PC-9 (cell line): ENCODE data around the gene CA5A.

ENCODE experiments used
- EZH2 ChIP-seq: fragments of 200-600 bp; sonication (generic); IDR thresholded peaks from 2 replicates; pipeline ENCODE4 v1.8.0; 2017; ENCODE audit warnings: antibody characterized with exemption, low read depth
- TF ChIP-seq, protein P1 (sequence below): fragments of 200-600 bp; sonication (generic); conservative IDR thresholded peaks from 2 replicates; pipeline ENCODE4 v1.6.1; 2017; ENCODE audit warnings: mixed run types, antibody characterized with exemption, mild to moderate bottlenecking, moderate library complexity

DNA sequence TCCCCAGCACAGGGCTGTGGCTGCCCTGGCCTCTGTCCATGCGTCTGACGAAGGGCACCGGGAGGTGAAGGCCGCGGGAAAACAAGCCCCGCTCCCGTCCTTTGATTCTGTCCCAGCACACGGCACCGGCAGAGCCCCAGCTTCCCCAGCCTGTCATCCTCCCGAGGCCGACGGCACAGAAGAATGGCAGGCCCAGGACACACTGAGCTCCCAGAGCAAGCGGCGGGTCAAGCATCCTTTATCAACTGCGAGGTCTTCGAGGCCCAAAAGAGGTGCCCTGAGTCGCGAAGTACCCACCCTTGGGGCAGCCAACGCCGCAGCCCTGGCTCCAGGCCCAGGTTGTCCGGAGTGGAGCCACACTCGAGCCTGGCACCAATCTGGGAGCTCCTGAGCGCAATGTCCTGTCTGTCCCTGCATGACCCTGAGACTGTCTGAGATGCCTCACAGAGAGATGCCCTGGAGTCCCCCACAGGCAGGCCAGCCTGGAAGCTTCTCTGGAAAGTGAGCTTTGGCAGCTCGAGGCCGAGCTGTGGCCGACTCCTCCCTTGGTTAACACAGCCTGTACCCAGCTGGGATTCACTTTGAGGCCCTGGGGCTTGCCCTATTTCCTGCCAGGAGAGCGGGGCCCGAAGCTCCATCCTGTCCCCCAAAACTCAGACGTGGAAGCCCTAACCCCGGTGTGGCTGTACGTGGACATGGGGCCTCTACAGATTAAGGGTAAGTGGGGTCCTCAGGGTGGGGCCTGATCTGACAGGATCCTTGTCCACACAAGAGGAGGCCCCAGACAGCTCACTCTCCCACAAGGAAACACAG, 90.3 kb downstream of the CA5A start:
- TF ChIP-seq, protein P1, sequence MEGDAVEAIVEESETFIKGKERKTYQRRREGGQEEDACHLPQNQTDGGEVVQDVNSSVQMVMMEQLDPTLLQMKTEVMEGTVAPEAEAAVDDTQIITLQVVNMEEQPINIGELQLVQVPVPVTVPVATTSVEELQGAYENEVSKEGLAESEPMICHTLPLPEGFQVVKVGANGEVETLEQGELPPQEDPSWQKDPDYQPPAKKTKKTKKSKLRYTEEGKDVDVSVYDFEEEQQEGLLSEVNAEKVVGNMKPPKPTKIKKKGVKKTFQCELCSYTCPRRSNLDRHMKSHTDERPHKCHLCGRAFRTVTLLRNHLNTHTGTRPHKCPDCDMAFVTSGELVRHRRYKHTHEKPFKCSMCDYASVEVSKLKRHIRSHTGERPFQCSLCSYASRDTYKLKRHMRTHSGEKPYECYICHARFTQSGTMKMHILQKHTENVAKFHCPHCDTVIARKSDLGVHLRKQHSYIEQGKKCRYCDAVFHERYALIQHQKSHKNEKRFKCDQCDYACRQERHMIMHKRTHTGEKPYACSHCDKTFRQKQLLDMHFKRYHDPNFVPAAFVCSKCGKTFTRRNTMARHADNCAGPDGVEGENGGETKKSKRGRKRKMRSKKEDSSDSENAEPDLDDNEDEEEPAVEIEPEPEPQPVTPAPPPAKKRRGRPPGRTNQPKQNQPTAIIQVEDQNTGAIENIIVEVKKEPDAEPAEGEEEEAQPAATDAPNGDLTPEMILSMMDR: no peak
- TF ChIP-seq EZH2: no peak
